C1 segment of cervical spinal cord (tissue), 14 donors: Measurements from ENCODE around the gene SDCCAG8.

Experiments used
- DNase-seq, 14 donors: peaks; one replicate each; lab custom pipeline; 2025; lab: John Stamatoyannopoulos, UW

Gene SDCCAG8

GRCh38 chr1:243254233-243254926, 1.5 kb upstream of the SDCCAG8 start:
- peak in 12 of 14 donors; percentile 53 to 86 (median 66) for DNase-seq

GRCh38 chr1:243254927-243255790, 682 bp upstream of the SDCCAG8 start, which contains the start of gene CEP170:
Gene CEP170, minus strand, starts transcription at chr1:243255281. Its CDS starts 30,001 bp downstream, at chr1:243225280.
- peak; percentile 67 to 97 (median 94) for DNase-seq

DNA sequence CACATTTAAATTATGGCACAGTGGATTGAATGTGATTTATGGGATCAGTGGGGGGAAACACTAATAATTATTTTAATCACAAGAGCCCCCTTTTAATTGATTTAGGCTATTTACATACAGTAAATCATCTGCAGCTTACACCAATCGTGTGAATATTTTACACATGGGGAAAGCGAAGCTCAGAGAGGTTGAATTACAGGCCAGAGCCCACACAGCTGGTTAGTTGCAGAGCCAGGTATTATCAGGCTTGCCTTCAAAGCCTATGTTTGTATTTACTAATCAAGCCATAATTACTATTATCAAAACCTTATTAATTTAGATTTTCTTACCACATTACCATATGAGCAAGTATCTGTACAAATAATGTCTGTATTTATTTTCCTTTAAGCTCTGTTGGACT, 749 bp downstream of the SDCCAG8 start:
- no peak for DNase-seq

- DNase-seq: no peak
Measured at GRCh38 chr1:243257189-243257588, 1.3 kb downstream of the SDCCAG8 start.

GRCh38 chr1:243258731-243259130, 2.9 kb downstream of the SDCCAG8 start:
- no peak for DNase-seq

GRCh38 chr1:243260221-243260880, 4.5 kb downstream of the SDCCAG8 start:
- no peak for DNase-seq

DNA sequence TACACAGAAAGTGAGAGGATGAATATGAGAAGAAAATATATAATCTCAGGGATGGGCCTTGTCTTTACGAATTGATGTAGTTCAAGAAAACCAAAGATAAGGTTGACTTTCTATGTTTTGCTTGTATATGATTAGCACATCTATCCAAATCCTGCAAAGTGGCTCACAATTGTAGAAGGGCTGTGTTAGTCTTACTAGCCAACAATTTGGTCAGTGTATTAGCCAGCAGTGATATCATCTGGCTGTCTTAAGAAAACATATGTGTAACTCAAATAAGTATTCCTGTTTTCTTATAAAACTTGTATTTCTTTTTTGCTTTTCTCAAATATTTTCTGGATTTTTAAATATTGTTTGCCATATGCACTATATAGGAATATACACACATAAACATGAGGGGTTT, 5.5 kb downstream of the SDCCAG8 start:
- DNase-seq: no peak

GRCh38 chr1:243264717-243265116, 8.9 kb downstream of the SDCCAG8 start:
- DNase-seq: no peak

DNA sequence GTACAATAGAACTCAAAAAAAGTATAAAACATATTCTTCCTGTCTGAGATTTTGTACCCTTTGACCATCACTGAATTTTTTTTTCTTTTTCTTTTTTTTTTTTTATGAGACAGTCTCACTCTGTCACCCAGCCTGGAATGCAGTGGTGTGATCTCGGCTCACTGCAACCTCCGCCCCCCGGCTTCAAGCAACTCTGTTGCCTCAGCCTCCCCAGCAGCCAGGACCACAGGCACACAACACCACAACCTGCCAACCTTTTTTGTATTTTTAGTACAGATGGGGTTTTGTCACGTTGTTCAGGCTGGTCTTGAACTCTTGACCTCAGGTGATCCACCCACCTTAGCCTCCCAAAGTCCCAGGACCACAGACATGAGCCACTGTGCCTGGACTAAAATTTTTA, 10.4 kb downstream of the SDCCAG8 start:
- no peak for DNase-seq

- DNase-seq: no peak
Measured at GRCh38 chr1:243267471-243267880, 11.6 kb downstream of the SDCCAG8 start.

DNA sequence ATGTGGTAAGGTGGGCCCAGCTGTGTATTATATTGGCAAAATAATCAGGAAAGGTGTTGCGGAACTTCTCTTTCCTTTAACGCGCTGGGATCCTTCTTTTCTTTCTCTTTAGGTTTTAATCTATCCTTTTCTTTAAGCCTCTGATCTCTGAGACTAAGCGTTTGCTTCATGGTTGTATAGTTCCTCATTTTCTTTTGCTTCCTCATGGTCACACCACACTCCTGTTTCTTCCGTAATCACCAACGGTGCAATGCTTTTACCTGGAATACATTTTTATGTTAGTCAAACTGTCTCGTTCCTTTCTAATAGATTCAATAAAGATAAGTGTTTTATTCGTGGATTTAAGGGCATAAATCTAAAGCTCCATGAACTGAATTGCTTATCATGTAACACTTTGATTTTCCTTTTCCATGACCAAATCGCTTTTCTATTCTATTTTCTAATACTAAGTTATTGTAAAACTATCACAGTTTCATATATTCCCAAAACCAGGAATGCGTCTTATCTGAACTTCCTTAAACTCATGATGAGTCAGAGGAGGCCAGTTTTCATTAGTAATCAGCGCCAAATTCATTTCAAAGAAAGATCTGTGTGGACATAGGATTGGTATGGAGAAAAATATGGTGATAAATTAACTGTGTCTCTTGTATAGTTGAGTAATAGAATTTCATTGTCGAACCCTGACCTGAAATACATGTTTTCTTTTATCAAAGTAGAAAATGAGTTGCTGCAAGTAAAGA, 12.2 kb downstream of the SDCCAG8 start:
- no peak for DNase-seq

DNA sequence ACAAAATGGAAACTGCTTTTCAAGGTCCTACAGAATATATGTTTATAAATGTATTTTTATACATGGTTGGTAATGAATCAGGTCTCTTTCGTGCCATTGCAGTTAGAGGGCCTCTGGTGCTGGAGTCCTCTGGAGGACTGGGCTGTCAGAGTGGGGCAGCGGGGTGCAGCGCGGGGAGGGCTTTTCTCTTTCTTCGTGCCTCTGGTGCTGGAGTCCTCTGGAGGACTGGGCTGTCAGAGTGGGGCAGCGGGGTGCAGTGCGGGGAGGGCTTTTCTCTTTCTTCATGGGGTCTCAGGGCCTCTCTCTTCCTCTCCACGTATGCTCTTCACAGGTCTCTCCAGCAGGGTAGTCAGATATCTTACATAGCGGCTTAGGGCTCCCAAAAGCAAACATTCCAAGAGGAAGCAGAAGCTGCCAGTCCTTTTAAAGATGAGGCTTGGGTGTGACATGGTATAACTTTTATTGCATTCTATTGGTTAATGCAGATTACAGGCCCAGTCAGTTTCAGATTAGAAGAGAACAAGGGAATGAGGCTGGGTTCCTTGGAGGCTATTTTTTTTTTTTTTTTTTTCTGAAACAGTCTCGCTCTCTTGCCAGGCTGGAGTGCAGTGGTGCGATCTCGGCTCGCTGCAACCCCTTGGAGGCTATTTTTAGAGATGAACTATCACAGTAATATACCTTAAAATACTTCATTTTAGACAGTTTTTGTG, 13.1 kb downstream of the SDCCAG8 start:
- DNase-seq: peak in 1 of 14 donors; percentile 9

- DNase-seq: no peak
Measured at GRCh38 chr1:243269461-243269801, 13.6 kb downstream of the SDCCAG8 start.

GRCh38 chr1:243270097-243270864, 14.4 kb downstream of the SDCCAG8 start:
- peak in 1 of 14 donors; percentile 17 for DNase-seq

DNA sequence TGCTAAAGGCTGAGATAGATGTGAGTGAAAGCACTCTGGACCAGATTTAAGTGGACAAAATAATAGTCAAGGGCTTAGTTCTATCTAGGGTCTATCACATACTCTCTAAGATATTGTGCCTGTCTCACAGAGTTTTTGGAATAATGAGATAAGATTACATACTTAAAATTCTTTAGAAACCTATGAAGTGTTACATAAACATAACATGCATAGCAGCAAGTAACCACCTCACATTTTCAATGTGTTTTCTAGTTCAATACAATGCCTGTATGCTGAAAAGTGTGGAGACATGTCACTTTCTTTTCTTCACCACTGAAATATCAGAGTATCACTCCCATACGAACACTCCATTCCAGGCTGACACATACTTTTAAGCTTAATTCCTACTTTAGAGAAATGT, 16.2 kb downstream of the SDCCAG8 start:
- DNase-seq: no peak

DNA sequence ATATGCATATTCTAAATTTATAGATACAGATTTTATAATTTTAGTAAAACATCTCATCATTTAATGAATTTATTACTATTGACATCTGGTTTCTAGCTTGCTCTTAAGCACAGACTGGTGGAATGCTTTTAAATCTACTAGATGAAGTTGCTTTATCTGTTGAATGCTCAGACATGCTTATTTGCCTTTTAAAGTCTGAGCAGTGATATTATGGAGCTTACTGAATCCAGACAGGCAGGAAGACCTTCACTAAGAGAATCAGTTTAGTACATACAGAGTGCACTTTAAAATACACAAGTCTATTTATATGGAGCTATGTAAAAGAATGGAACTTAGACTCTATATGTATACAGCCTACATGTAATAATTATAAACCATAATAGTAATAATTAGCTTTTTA, 16.6 kb downstream of the SDCCAG8 start:
- no peak for DNase-seq

- no peak for DNase-seq
Measured at GRCh38 chr1:243273506-243273905, 17.7 kb downstream of the SDCCAG8 start.

DNA sequence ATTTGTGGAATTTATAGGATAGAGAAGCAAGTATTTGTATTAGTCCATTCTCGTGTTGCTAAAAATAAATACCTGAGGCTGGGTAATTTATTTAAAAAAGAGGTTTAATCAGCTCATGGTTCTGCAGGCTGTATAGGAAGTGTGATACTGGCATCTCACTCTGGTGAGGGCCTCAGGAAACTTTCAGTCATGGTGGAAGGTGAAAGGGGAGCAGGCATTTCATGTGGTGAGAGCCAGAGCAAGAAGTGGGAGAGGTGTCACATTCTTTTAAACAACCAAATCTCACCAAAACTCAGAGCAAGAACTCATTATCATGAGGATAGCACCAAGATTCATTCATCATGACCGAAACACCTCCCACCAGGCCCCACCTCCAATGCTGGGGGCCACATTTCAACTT, 18.1 kb downstream of the SDCCAG8 start:
- no peak for DNase-seq

- DNase-seq: no peak
Measured at GRCh38 chr1:243275316-243275715, 19.5 kb downstream of the SDCCAG8 start.

- no peak for DNase-seq
Measured at GRCh38 chr1:243280571-243281129, 24.8 kb downstream of the SDCCAG8 start.
